ENCODE results near the gene OLA1. TPM values are rescaled to one million over a fixed set of nuclear protein-coding genes. Genes with fewer than 3 reads are reported as not detected.

The OLA1 gene
- total RNA-seq, 1 experiment from 2014 or later: 120 TPM

GRCh38 chr2:174121175-174121574, 127.2 kb downstream of the OLA1 start:
- peak; percentile 9 for DNase-seq (ENCODE audit: low read depth)

- peak; percentile 23 for DNase-seq (ENCODE audit: low read depth)
Measured at GRCh38 chr2:174120346-174120745, 128.0 kb downstream of the OLA1 start.

- DNase-seq (ENCODE audit: low read depth): peak; percentile 43
Measured at GRCh38 chr2:174117951-174118930, 130.1 kb downstream of the OLA1 start.

GRCh38 chr2:174112073-174112472, 136.3 kb downstream of the OLA1 start:
- DNase-seq (ENCODE audit: low read depth): no peak

GRCh38 chr2:174108579-174108978, 139.8 kb downstream of the OLA1 start:
- DNase-seq (ENCODE audit: low read depth): no peak

GRCh38 chr2:174106736-174107135, 141.6 kb downstream of the OLA1 start:
- no peak for DNase-seq (ENCODE audit: low read depth)

GRCh38 chr2:174094542-174094941, 153.8 kb downstream of the OLA1 start:
- DNase-seq (ENCODE audit: low read depth): no peak

- DNase-seq (ENCODE audit: low read depth): no peak
Measured at GRCh38 chr2:174090476-174090875, 157.9 kb downstream of the OLA1 start.

GRCh38 chr2:174088706-174089460, 159.4 kb downstream of the OLA1 start:
- no peak for DNase-seq (ENCODE audit: low read depth)

- DNase-seq (ENCODE audit: low read depth): no peak
Measured at GRCh38 chr2:174086708-174087107, 161.6 kb downstream of the OLA1 start.

- DNase-seq (ENCODE audit: low read depth): no peak
Measured at GRCh38 chr2:174085781-174086180, 162.6 kb downstream of the OLA1 start.

GRCh38 chr2:174083843-174084458, 164.4 kb downstream of the OLA1 start:
- DNase-seq (ENCODE audit: low read depth): no peak

GRCh38 chr2:174080672-174081121, 167.6 kb downstream of the OLA1 start:
- DNase-seq (ENCODE audit: low read depth): no peak

- no peak for DNase-seq (ENCODE audit: low read depth)
Measured at GRCh38 chr2:174078275-174078674, 170.1 kb downstream of the OLA1 start.

- DNase-seq (ENCODE audit: low read depth): no peak
Measured at GRCh38 chr2:174076975-174077374, 171.4 kb downstream of the OLA1 start.

- DNase-seq (ENCODE audit: low read depth): no peak
Measured at GRCh38 chr2:174076040-174076439, 172.3 kb downstream of the OLA1 start.

- DNase-seq (ENCODE audit: low read depth): no peak
Measured at GRCh38 chr2:174074831-174075230, 173.5 kb downstream of the OLA1 start.

- DNase-seq (ENCODE audit: low read depth): no peak
Measured at GRCh38 chr2:174072857-174073256, 175.5 kb downstream of the OLA1 start.

- no peak for DNase-seq (ENCODE audit: low read depth)
Measured at GRCh38 chr2:174072069-174072468, 176.3 kb downstream of the OLA1 start.

GRCh38 chr2:174071321-174071720, 177.0 kb downstream of the OLA1 start:
- DNase-seq (ENCODE audit: low read depth): no peak

GRCh38 chr2:174070281-174070680, 178.1 kb downstream of the OLA1 start:
- no peak for DNase-seq (ENCODE audit: low read depth)

- DNase-seq (ENCODE audit: low read depth): no peak
Measured at GRCh38 chr2:174067815-174068214, 180.5 kb downstream of the OLA1 start.
